K562 (cell line): ENCODE data around the gene GALM. TPM values are rescaled to one million over a fixed set of nuclear protein-coding genes. Genes with fewer than 3 reads are reported as not detected.

Experiments used
- ATAC-seq: fragments of 200-7000 bp; cut with Tn5 transposase; 3 replicates; pipeline ENCODE4 v1.9.1; 2020; ENCODE audit warnings: moderate library complexity
- BruUV-seq: library from RNA; stranded (reverse); fragments of 400-500 nt; replicated peaks from 2 replicates; lab custom pipeline; 2021; lab: Mats Ljungman, UMichigan
- CTCF ChIA-PET: fragments of 300-600 bp; formaldehyde crosslinking; extraction: SDS; loops from one replicate; lab custom pipeline; 2021; ENCODE audit warnings: low intra/inter-chr PET ratio; lab: Yijun Ruan, JAX
- POLR2A ChIA-PET: fragments of 300-600, 350-650 bp; sonication (Branson Sonifier 250); formaldehyde crosslinking; extraction: SDS; loops from one replicate; lab custom pipeline; 2021; ENCODE audit warnings: antibody characterized with exemption, inconsistent platforms; lab: Yijun Ruan, JAX
- DNase-seq, 4 experiments: peaks; one replicate each; pipeline versions ENCODE4 v3.0.0 to v3.0.0-alpha.2; 2011 to 2018; ENCODE audit warnings: low spot score in 3 of 4, mixed read lengths in 3 of 4; ENCODE audit errors: extremely low read depth in 1 of 4
- FAIRE-seq: peaks from 2 replicates; lab custom pipeline; 2011; peaks lifted over from hg19 to GRCh38; lab: Jason Lieb, UNC
- H2AFZ ChIP-seq: 2 replicates; pipeline ENCODE4 v1.6.0; 2011; ENCODE audit warnings: low read depth, low read length, control low read depth, inconsistent platforms
- H3K27ac ChIP-seq: fragments of 200-600 bp; 3 replicates; pipeline ENCODE4 v1.8.0; 2011; ENCODE audit warnings: low read depth, mild to moderate bottlenecking, control low read depth, inconsistent platforms, low read length, moderate library complexity, mixed read lengths; ENCODE audit errors: extremely low read depth
- H3K27me3 ChIP-seq, 2 experiments: fragments of 300-600 bp in 1 of 2; 2 replicates in 1 of 2; 3 replicates in 1 of 2; pipeline versions ENCODE4 v1.6.0 to v1.8.0; 2011; ENCODE audit warnings: inconsistent platforms in 2 of 2, low read length in 2 of 2, mild to moderate bottlenecking in 1 of 2, mixed read lengths in 1 of 2, moderate library complexity in 1 of 2; ENCODE audit not compliant: control insufficient read depth in 2 of 2, insufficient read depth in 2 of 2
- H3K36me3 ChIP-seq: fragments of 300-600 bp; 3 replicates; pipeline ENCODE4 v1.8.0; 2011; ENCODE audit warnings: mild to moderate bottlenecking, low read length, inconsistent platforms; ENCODE audit not compliant: control insufficient read depth, insufficient read depth
- H3K4me1 ChIP-seq, 2 experiments: fragments of 200-600 bp in 1 of 2; replicated peaks in 1 of 2; 2 replicates in 1 of 2; 3 replicates in 1 of 2; pipeline versions ENCODE4 v1.5.1 to v1.8.0; 2011; ENCODE audit warnings: inconsistent platforms in 2 of 2, low read length in 2 of 2, mild to moderate bottlenecking in 1 of 2, mixed read lengths in 1 of 2, moderate library complexity in 1 of 2; ENCODE audit not compliant: control insufficient read depth in 2 of 2, insufficient read depth in 2 of 2
- H3K4me2 ChIP-seq: 2 replicates; pipeline ENCODE4 v1.6.1; 2011; ENCODE audit warnings: low read length, control low read depth, inconsistent platforms, mixed read lengths; ENCODE audit not compliant: insufficient read depth
- H3K4me3 ChIP-seq: fragments of 200-600 bp; sonication (generic), shearing (Covaris generic); 2 replicates; pipeline ENCODE4 v1.5.1; 2016; ENCODE audit warnings: control low read depth, inconsistent platforms
- H3K79me2 ChIP-seq: fragments of 200-600 bp; 3 replicates; pipeline ENCODE4 v1.8.0; 2011; ENCODE audit warnings: low read length, inconsistent platforms; ENCODE audit not compliant: control insufficient read depth, insufficient read depth
- H3K9ac ChIP-seq, 2 experiments: 2 replicates each; pipeline versions ENCODE4 v1.6.0 to v1.6.1; 2011; ENCODE audit warnings: low read depth in 2 of 2, low read length in 2 of 2, control low read depth in 1 of 2, inconsistent platforms in 1 of 2, mild to moderate bottlenecking in 1 of 2, mixed read lengths in 1 of 2; ENCODE audit not compliant: insufficient read depth in 1 of 2
- H3K9me1 ChIP-seq: one replicate; pipeline ENCODE4 v1.6.0; 2011; ENCODE audit warnings: inconsistent platforms, mild to moderate bottlenecking, low read length, moderate library complexity; ENCODE audit not compliant: control insufficient read depth, insufficient read depth
- H3K9me3 ChIP-seq: replicated peaks from 2 replicates; pipeline ENCODE4 v1.5.1; 2011; ENCODE audit warnings: low read depth, low read length, inconsistent platforms; ENCODE audit not compliant: control insufficient read depth, insufficient read depth
- H4K20me1 ChIP-seq: replicated peaks from 2 replicates; pipeline ENCODE4 v1.6.1; 2011; ENCODE audit warnings: low read length, inconsistent platforms, mixed read lengths; ENCODE audit not compliant: control insufficient read depth, insufficient read depth
- DIDO1 ChIP-seq: fragments of 450-650 bp; IDR thresholded peaks from 2 replicates; pipeline ENCODE4 v1.6.1; 2016; ENCODE audit warnings: low read depth, missing biosample characterization, missing genetic modification characterization
- FOXJ2 ChIP-seq: fragments of 200-800 bp; sonication (Bioruptor generic); IDR thresholded peaks from 2 replicates; pipeline ENCODE4 v1.6.1; 2016; ENCODE audit warnings: missing genetic modification characterization, missing compliant biosample characterization
- FOXM1 ChIP-seq, 2 experiments: fragments of 450-650 bp in 1 of 2; sonication (generic) in 1 of 2; formaldehyde crosslinking in 1 of 2; IDR thresholded peaks; 2 replicates each; pipeline versions ENCODE4 v1.6.1 to v1.9.0; 2017 to 2022; ENCODE audit warnings: low read depth in 2 of 2, mild to moderate bottlenecking in 2 of 2, missing genetic modification reagents in 1 of 2, moderate library complexity in 1 of 2
- NFYB ChIP-seq: IDR thresholded peaks from 2 replicates; pipeline ENCODE4 v1.6.1; 2011; ENCODE audit warnings: mild to moderate bottlenecking, moderate library complexity; ENCODE audit not compliant: insufficient read length; ENCODE audit errors: extremely low read depth
- SIN3A ChIP-seq, 2 experiments: fragments of 150-350 bp in 1 of 2; IDR thresholded peaks; 2 replicates each; pipeline ENCODE4 v1.6.1; 2011 to 2016; ENCODE audit warnings: borderline replicate concordance in 2 of 2, low read depth in 2 of 2, low read length in 2 of 2, mild to moderate bottlenecking in 2 of 2, moderate library complexity in 2 of 2; ENCODE audit not compliant: control insufficient read depth in 1 of 2
- SNIP1 ChIP-seq: fragments of 450-650 bp; IDR thresholded peaks from 2 replicates; pipeline ENCODE4 v1.7.1; 2017; ENCODE audit warnings: low read depth, mild to moderate bottlenecking
- STAT5A ChIP-seq: IDR thresholded peaks from 2 replicates; pipeline ENCODE4 v1.6.1; 2012; ENCODE audit warnings: low read length, inconsistent platforms, borderline replicate concordance
- TCFL5 ChIP-seq: fragments of 250-450 bp; sonication (Bioruptor Pico); conservative IDR thresholded peaks from 2 replicates; pipeline ENCODE4 v1.6.1; 2021; ENCODE audit warnings: mild to moderate bottlenecking, moderate library complexity, matching md5 sums
- ZKSCAN3 ChIP-seq: fragments of 250-450 bp; sonication (Bioruptor Pico); IDR thresholded peaks from 2 replicates; pipeline ENCODE4 v1.4.0; 2020
- ZNF146 ChIP-seq: IDR thresholded peaks from one replicate; pipeline ENCODE4 v1.6.1; 2018; ENCODE audit warnings: missing compliant biosample characterization; ENCODE audit not compliant: unreplicated experiment
- ZNF41 ChIP-seq: fragments of 250-450 bp; sonication (Bioruptor Pico); conservative IDR thresholded peaks from 2 replicates; pipeline ENCODE4 v1.4.0; 2020; ENCODE audit warnings: mild to moderate bottlenecking
- ZNF507 ChIP-seq: conservative IDR thresholded peaks from 2 replicates; pipeline ENCODE4 v1.6.1; 2017; ENCODE audit warnings: missing genetic modification characterization, missing compliant biosample characterization
- ZNF696 ChIP-seq: fragments of 250-450 bp; sonication (Bioruptor Pico); conservative IDR thresholded peaks from 2 replicates; pipeline ENCODE4 v1.4.0; 2020; ENCODE audit warnings: mild to moderate bottlenecking, moderate library complexity
- ZNF830 ChIP-seq: fragments of 250-450 bp; sonication (Bioruptor Pico); IDR thresholded peaks from 2 replicates; pipeline ENCODE4 v1.5.0; 2021; ENCODE audit warnings: mild to moderate bottlenecking
- WGBS: fragments of 100-300 bp; shearing (Covaris generic); methylation state at CpG from one replicate; pipeline ENCODE4 v1.1.6; 2016; ENCODE audit warnings: low coverage, mixed read lengths; ENCODE audit not compliant: insufficient coverage; ENCODE audit errors: missing lambda C conversion rate; 5-methylcytosine and 5-hydroxymethylcytosine counted together
- in situ Hi-C: fragments of 300-500 bp; cut with MboI; formaldehyde crosslinking; loops from 4 replicates; pipeline ENCODE4 v1.15.0; 2018; ENCODE audit warnings: inconsistent platforms, mixed read lengths
- intact Hi-C: fragments of 100-400 bp; cut with micrococcal nuclease; formaldehyde crosslinking; loops from 2 replicates; pipeline ENCODE4 v1.14.2; 2022
- polyA plus RNA-seq, 8 experiments: library from polyadenylated mRNA; depleted of rRNA in 4 of 8; stranded (reverse) in 5 of 8; unstranded in 3 of 8; fragments of >200 nt; fragmentation: Nextera tagmentation in 2 of 8; fragmentation: Illumina TruSeq in 1 of 8; extraction: Ambion mirVana in 2 of 8; extraction: Trizol in 1 of 8; gene quantifications; 2 replicates each; pipeline versions ENCODE4 v1.2.1 to v1.2.3, GENCODE V29; 2011 to 2014; ENCODE audit warnings: inconsistent platforms in 1 of 8, missing spikeins in 1 of 8
- total RNA-seq, 7 experiments: library from RNA; depleted of rRNA in 6 of 7; stranded (reverse); fragments of >200 nt in 6 of 7; fragmentation: Illumina TruSeq in 2 of 7; extraction: Trizol in 2 of 7; gene quantifications; 2 replicates each; pipeline versions ENCODE4 v1.2.1 to v1.2.3, GENCODE V29; 2011 to 2021; ENCODE audit warnings: low replicate concordance in 1 of 7
- TF ChIP-seq, protein P1 (sequence below): sonication (generic); formaldehyde crosslinking; IDR thresholded peaks from 2 replicates; pipeline ENCODE4 v1.8.1; 2023; ENCODE audit warnings: mild to moderate bottlenecking, missing genetic modification reagents
- TF ChIP-seq, protein P2 (sequence below), 3 experiments: IDR thresholded peaks in 2 of 3; conservative IDR thresholded peaks in 1 of 3; 2 replicates each; pipeline ENCODE4 v1.5.1; 2011 to 2012; ENCODE audit warnings: low read length in 3 of 3, mild to moderate bottlenecking in 3 of 3, control low read depth in 2 of 3, improper control_type of control experiment in 1 of 3, inconsistent platforms in 1 of 3, low read depth in 1 of 3, mixed read lengths in 1 of 3, moderate library complexity in 1 of 3; ENCODE audit not compliant: insufficient read depth in 2 of 3

The GALM gene
- total and polyA plus RNA-seq, 9 of the 15 experiments (the other 6 are each of a cell fraction or from before 2014, with no cell fraction given) = 22.1 to 51.7 (median 27.9) TPM

DNA sequence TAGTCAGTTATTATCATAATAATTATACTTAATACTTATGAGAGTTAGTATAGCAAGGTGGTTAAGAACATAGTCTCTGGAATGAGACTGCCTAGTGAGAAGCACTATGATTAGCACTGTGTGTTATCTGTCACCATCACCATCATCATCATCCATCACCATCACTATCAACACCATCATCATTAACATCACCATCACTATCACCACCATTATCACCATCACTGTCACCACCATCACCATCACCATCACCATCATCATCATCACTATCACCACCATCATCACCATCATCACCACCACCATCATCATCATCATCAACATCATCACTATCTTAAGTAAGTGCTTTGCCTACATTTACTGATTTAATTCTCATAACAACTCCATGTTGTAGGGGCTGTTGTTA, 45.6 kb downstream of the GALM start (continued):
- TF ChIP-seq, protein P1, sequence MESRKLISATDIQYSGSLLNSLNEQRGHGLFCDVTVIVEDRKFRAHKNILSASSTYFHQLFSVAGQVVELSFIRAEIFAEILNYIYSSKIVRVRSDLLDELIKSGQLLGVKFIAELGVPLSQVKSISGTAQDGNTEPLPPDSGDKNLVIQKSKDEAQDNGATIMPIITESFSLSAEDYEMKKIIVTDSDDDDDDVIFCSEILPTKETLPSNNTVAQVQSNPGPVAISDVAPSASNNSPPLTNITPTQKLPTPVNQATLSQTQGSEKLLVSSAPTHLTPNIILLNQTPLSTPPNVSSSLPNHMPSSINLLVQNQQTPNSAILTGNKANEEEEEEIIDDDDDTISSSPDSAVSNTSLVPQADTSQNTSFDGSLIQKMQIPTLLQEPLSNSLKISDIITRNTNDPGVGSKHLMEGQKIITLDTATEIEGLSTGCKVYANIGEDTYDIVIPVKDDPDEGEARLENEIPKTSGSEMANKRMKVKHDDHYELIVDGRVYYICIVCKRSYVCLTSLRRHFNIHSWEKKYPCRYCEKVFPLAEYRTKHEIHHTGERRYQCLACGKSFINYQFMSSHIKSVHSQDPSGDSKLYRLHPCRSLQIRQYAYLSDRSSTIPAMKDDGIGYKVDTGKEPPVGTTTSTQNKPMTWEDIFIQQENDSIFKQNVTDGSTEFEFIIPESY (CRISPR knock-in tag) = no peak

DNA sequence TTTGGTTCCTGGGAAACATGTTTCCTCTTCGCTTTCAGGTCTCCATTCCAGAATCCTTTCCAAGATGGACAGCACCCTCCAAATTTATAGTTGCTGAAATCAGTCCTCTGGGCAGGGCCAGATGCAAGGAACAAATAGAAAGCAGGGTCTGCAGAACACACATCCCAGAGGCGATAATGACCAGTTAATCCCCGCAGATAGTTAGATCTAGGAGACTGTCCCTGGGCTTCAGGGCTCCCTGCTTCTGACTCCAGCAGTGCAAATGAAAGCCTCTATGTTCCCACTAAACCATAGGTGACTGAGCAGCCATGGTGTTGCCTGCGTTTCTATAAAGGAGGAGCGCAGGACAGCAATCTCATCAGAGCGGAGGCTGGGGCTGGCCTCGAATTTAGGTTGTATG, 46.5 kb downstream of the GALM start:
- ATAC-seq (no peak; the same call in 2 of the 3 replicates), FAIRE-seq (no peak), DNase-seq (no peak)
- WGBS = 75% methylated on average over 6 of the region's 7 CpGs
- Histone ChIP-seq H2AFZ (no peak overlapping the region), H3K27ac (no peak overlapping the region), H3K27me3 (no peaks in the 10 kb centered on the region), H3K9me1 (no peaks in the 10 kb centered on the region), H3K36me3 (no peaks in the 10 kb centered on the region; the same call in 2 of the 3 replicates), H4K20me1 (no peaks in the 10 kb centered on the region), H3K79me2 (no peaks in the 10 kb centered on the region), H3K9ac (no peak overlapping the region), H3K9me3 (no peaks in the 10 kb centered on the region), H3K4me2 (no peak overlapping the region), H3K4me3 (no peak overlapping the region), H3K4me1 (peaks cover 0 to 4% of the 10 kb centered on the region in 2 experiments; a peak in 2 of 5 replicates)
- ChIA-PET CTCF (no interaction called here), POLR2A (interaction anchor here (0.7 kb wide), 1 partner anchor 58 kb away, joined by 3 read pairs; no protein-coding TSS in a partner anchor)
- BruUV-seq = no TSS peak
- in situ Hi-C loops (loop anchor here (5.0 kb wide), 1 partner anchor 40 kb away; no protein-coding TSS in a partner anchor), intact Hi-C loops (no loop called here)
- TF ChIP-seq STAT5A (no peak), ZNF696 (CRISPR knock-in tag) (no peak), FOXJ2 (tag) (no peak), NFYB (no peak), ZKSCAN3 (CRISPR knock-in tag) (no peak), SNIP1 (no peak), SIN3A (IDR thresholded peaks at IDR 0.05; ENCODE audit: borderline replicate concordance in 2 of 2, control insufficient read depth in 1 of 2, low read depth in 2 of 2, low read length in 2 of 2) (no peak), ZNF41 (no peak), TCFL5 (CRISPR knock-in tag) (no peak), ZNF507 (tag) (no peak), FOXM1 (IDR thresholded peaks at IDR 0.05; ENCODE audit: low read depth) (no peak), FOXM1 (CRISPR knock-in tag; IDR thresholded peaks at IDR 0.05; ENCODE audit: low read depth) (no peak), ZNF830 (CRISPR knock-in tag) (no peak), ZNF146 (no peak), DIDO1 (tag) (no peak)
- TF ChIP-seq, protein P2, sequence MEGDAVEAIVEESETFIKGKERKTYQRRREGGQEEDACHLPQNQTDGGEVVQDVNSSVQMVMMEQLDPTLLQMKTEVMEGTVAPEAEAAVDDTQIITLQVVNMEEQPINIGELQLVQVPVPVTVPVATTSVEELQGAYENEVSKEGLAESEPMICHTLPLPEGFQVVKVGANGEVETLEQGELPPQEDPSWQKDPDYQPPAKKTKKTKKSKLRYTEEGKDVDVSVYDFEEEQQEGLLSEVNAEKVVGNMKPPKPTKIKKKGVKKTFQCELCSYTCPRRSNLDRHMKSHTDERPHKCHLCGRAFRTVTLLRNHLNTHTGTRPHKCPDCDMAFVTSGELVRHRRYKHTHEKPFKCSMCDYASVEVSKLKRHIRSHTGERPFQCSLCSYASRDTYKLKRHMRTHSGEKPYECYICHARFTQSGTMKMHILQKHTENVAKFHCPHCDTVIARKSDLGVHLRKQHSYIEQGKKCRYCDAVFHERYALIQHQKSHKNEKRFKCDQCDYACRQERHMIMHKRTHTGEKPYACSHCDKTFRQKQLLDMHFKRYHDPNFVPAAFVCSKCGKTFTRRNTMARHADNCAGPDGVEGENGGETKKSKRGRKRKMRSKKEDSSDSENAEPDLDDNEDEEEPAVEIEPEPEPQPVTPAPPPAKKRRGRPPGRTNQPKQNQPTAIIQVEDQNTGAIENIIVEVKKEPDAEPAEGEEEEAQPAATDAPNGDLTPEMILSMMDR (IDR thresholded peaks at IDR 0.05 in 2 of 3, conservative IDR thresholded peaks at IDR 0.05 in 1 of 3; ENCODE audit: insufficient read depth in 2 of 3, low read depth in 1 of 3, low read length in 3 of 3) = no peak
